IMR-90 (cell line): Measurements from ENCODE around the gene MTCL1. TPM values are rescaled to one million over a fixed set of nuclear protein-coding genes. Genes with fewer than 3 reads are reported as not detected.

Experiments
- ATAC-seq: fragments of 200-7000 bp; cut with Tn5 transposase; 2 replicates; pipeline ENCODE4 v1.9.1; 2020; ENCODE audit warnings: low read depth, mild to moderate bottlenecking, moderate library complexity
- BruUV-seq: library from RNA; stranded (reverse); fragments of 400-500 nt; replicated peaks from 2 replicates; lab custom pipeline; 2021; lab: Mats Ljungman, UMichigan
- CTCF ChIA-PET: fragments of 300-600 bp; formaldehyde crosslinking; extraction: SDS; loops from one replicate; lab custom pipeline; 2021; ENCODE audit warnings: antibody characterized with exemption; lab: Yijun Ruan, JAX
- POLR2A ChIA-PET: fragments of 300-600 bp; sonication (Branson Sonifier 250); formaldehyde crosslinking; loops from one replicate; lab custom pipeline; 2022; ENCODE audit warnings: antibody characterized with exemption; ENCODE audit not compliant: unreplicated experiment; lab: Charles Lee
- DNase-seq: peaks from one replicate; pipeline ENCODE4 v3.0.0; 2013
- H2AFZ ChIP-seq: replicated peaks from 2 replicates; pipeline ENCODE3; 2013; ENCODE audit warnings: low read length, mild to moderate bottlenecking; ENCODE audit not compliant: poor library complexity
- H2AK5ac ChIP-seq: 2 replicates; pipeline ENCODE4 v1.6.1; 2013; ENCODE audit warnings: low read depth, low read length, inconsistent platforms
- H2AK9ac ChIP-seq: replicated peaks from 2 replicates; pipeline ENCODE3; 2013; ENCODE audit warnings: mild to moderate bottlenecking, low read depth, low read length, moderate library complexity; ENCODE audit not compliant: poor library complexity
- H2BK120ac ChIP-seq: 2 replicates; pipeline ENCODE4 v1.6.1; 2013; ENCODE audit warnings: low read depth, low read length, inconsistent platforms
- H2BK15ac ChIP-seq: 3 replicates; pipeline ENCODE4 v1.6.1; 2013; ENCODE audit warnings: low read depth, low read length, inconsistent platforms
- H2BK20ac ChIP-seq: 2 replicates; pipeline ENCODE4 v1.6.1; 2013; ENCODE audit warnings: low read depth, mild to moderate bottlenecking, inconsistent platforms, low read length, moderate library complexity
- H2BK5ac ChIP-seq: 2 replicates; pipeline ENCODE4 v1.6.1; 2013; ENCODE audit warnings: mild to moderate bottlenecking, low read depth, low read length, inconsistent platforms; ENCODE audit not compliant: poor library complexity, severe bottlenecking
- H3K14ac ChIP-seq: replicated peaks from 2 replicates; pipeline ENCODE4 v1.6.1; 2013; ENCODE audit warnings: low read depth, low read length, inconsistent platforms
- H3K18ac ChIP-seq: 2 replicates; pipeline ENCODE4 v1.6.1; 2013; ENCODE audit warnings: low read depth, low read length, control low read depth
- H3K23ac ChIP-seq: 2 replicates; pipeline ENCODE4 v1.6.1; 2013; ENCODE audit warnings: low read depth, low read length, inconsistent platforms
- H3K27ac ChIP-seq: 2 replicates; pipeline ENCODE4 v1.5.1; 2013; ENCODE audit warnings: mild to moderate bottlenecking, control low read depth, low read length; ENCODE audit not compliant: insufficient read depth
- H3K27me3 ChIP-seq: 2 replicates; pipeline ENCODE4 v1.6.1; 2013; ENCODE audit warnings: low read length; ENCODE audit not compliant: control insufficient read depth, insufficient read depth
- H3K36me3 ChIP-seq: 2 replicates; pipeline ENCODE4 v1.6.1; 2013; ENCODE audit warnings: low read length, mixed read lengths; ENCODE audit not compliant: control insufficient read depth, insufficient read depth
- H3K4ac ChIP-seq: 2 replicates; pipeline ENCODE4 v1.6.1; 2013; ENCODE audit warnings: low read depth, low read length, inconsistent platforms
- H3K4me1 ChIP-seq: 2 replicates; pipeline ENCODE4 v1.6.1; 2013; ENCODE audit warnings: low read length, mixed read lengths; ENCODE audit not compliant: control insufficient read depth, insufficient read depth
- H3K4me2 ChIP-seq: 2 replicates; pipeline ENCODE4 v1.6.1; 2013; ENCODE audit warnings: low read depth, mild to moderate bottlenecking, control low read depth, low read length, moderate library complexity
- H3K4me3 ChIP-seq: 2 replicates; pipeline ENCODE4 v1.5.1; 2013; ENCODE audit warnings: low read depth, mild to moderate bottlenecking, control low read depth, low read length, moderate library complexity; ENCODE audit not compliant: insufficient read depth
- H3K56ac ChIP-seq: 2 replicates; pipeline ENCODE4 v1.6.1; 2013; ENCODE audit warnings: low read length, inconsistent platforms; ENCODE audit not compliant: insufficient read depth; ENCODE audit errors: extremely low read depth
- H3K79me1 ChIP-seq, 2 experiments: 2 replicates each; pipeline ENCODE4 v1.6.1; 2013; ENCODE audit warnings: low read length in 2 of 2, inconsistent platforms in 1 of 2, low read depth in 1 of 2
- H3K9ac ChIP-seq: 2 replicates; pipeline ENCODE4 v1.6.1; 2013; ENCODE audit warnings: low read depth, low read length, control low read depth
- H3K9me1 ChIP-seq: 2 replicates; pipeline ENCODE4 v1.6.1; 2013; ENCODE audit warnings: low read length, inconsistent platforms; ENCODE audit not compliant: insufficient read depth
- H3K9me3 ChIP-seq: 2 replicates; pipeline ENCODE4 v1.6.1; 2013; ENCODE audit warnings: low read length; ENCODE audit not compliant: control insufficient read depth, insufficient read depth
- H4K20me1 ChIP-seq: 2 replicates; pipeline ENCODE4 v1.6.1; 2013; ENCODE audit warnings: low read length, inconsistent platforms; ENCODE audit not compliant: insufficient read depth
- H4K5ac ChIP-seq: 2 replicates; pipeline ENCODE4 v1.6.1; 2013; ENCODE audit warnings: mild to moderate bottlenecking, low read depth, low read length, control low read depth
- H4K8ac ChIP-seq, 2 experiments: 2 replicates each; pipeline ENCODE4 v1.6.1; 2013; ENCODE audit warnings: low read depth in 2 of 2, low read length in 2 of 2, control low read depth in 1 of 2, inconsistent platforms in 1 of 2
- H4K91ac ChIP-seq: 2 replicates; pipeline ENCODE4 v1.6.1; 2013; ENCODE audit warnings: low read depth, low read length, inconsistent platforms; ENCODE audit not compliant: insufficient read depth
- BHLHE40 ChIP-seq: fragments of 150-350 bp; IDR thresholded peaks from 2 replicates; pipeline ENCODE4 v1.6.1; 2016; ENCODE audit warnings: mild to moderate bottlenecking, low read depth, low read length
- CEBPB ChIP-seq: IDR thresholded peaks from 2 replicates; pipeline ENCODE4 v1.6.1; 2012; ENCODE audit warnings: low read depth, low read length, improper control_type of control experiment
- CHD1 ChIP-seq: IDR thresholded peaks from 2 replicates; pipeline ENCODE4 v1.6.1; 2012; ENCODE audit warnings: low read depth, low read length, improper control_type of control experiment
- FOS ChIP-seq: fragments of 150-350 bp; IDR thresholded peaks from 2 replicates; pipeline ENCODE4 v1.6.1; 2016; ENCODE audit warnings: low read depth, low read length
- MAFK ChIP-seq: IDR thresholded peaks from 2 replicates; pipeline ENCODE4 v1.6.1; 2012; ENCODE audit warnings: low read depth, low read length, improper control_type of control experiment
- MAZ ChIP-seq: IDR thresholded peaks from 2 replicates; pipeline ENCODE4 v1.6.1; 2012; ENCODE audit warnings: low read depth, mild to moderate bottlenecking, low read length, improper control_type of control experiment, moderate library complexity, borderline replicate concordance
- MXI1 ChIP-seq: IDR thresholded peaks from 2 replicates; pipeline ENCODE4 v1.6.1; 2012; ENCODE audit warnings: low read depth, mild to moderate bottlenecking, low read length, moderate library complexity, borderline replicate concordance
- RAD21 ChIP-seq: IDR thresholded peaks from 2 replicates; pipeline ENCODE4 v1.6.1; 2012; ENCODE audit warnings: low read length, improper control_type of control experiment
- RCOR1 ChIP-seq: IDR thresholded peaks from 2 replicates; pipeline ENCODE4 v1.6.1; 2012; ENCODE audit warnings: mild to moderate bottlenecking, low read length, improper control_type of control experiment; ENCODE audit not compliant: insufficient replicate concordance
- RFX5 ChIP-seq: IDR thresholded peaks from 2 replicates; pipeline ENCODE4 v1.8.0; 2012; ENCODE audit warnings: low read depth, mild to moderate bottlenecking, low read length, moderate library complexity
- SMC3 ChIP-seq: fragments of 150-350 bp; IDR thresholded peaks from 2 replicates; pipeline ENCODE4 v1.6.1; 2016; ENCODE audit warnings: low read depth, mild to moderate bottlenecking, antibody characterized with exemption, low read length, moderate library complexity
- WGBS, 2 experiments: methylation state at CpG; one replicate each; pipeline versions ENCODE4 v1.1.5 to v1.1.7; 2013; ENCODE audit warnings: missing lambda C conversion rate in 2 of 2; ENCODE audit not compliant: insufficient read length in 1 of 2; ENCODE audit errors: extremely low coverage in 2 of 2; 5-methylcytosine and 5-hydroxymethylcytosine counted together
- dilution Hi-C: fragments of 300-500 bp; cut with HindIII; formaldehyde crosslinking; loops from one replicate; pipeline ENCODE4 v1.14.3; 2018; ENCODE audit warnings: low sequenced_read_pairs; ENCODE audit not compliant: unreplicated experiment
- in situ Hi-C: fragments of 300-500 bp; cut with MboI; formaldehyde crosslinking; loops from 3 replicates; pipeline ENCODE4 v1.14.3; 2019; ENCODE audit warnings: low sequenced_read_pairs, inconsistent platforms, mixed read lengths
- intact Hi-C: fragments of 100-400 bp; cut with micrococcal nuclease; formaldehyde crosslinking; loops from 2 replicates; pipeline ENCODE4 v1.10.0; 2022
- polyA plus RNA-seq, 3 experiments: library from polyadenylated mRNA; depleted of rRNA; stranded (reverse); fragments of >200 nt; gene quantifications; 2 replicates each; pipeline ENCODE4 v1.2.3, GENCODE V29; 2012; ENCODE audit warnings: low replicate concordance in 1 of 3
- total RNA-seq: library from RNA; depleted of rRNA; stranded (reverse); fragments of >200 nt; gene quantifications from 2 replicates; pipeline ENCODE4 v1.2.3, GENCODE V29; 2012
- TF ChIP-seq, protein P1 (sequence below): fragments of 150-350 bp; IDR thresholded peaks from 2 replicates; pipeline ENCODE4 v1.6.1; 2016; ENCODE audit warnings: low read depth, mild to moderate bottlenecking, low read length, moderate library complexity, borderline replicate concordance
- TF ChIP-seq, protein P2 (sequence below): conservative IDR thresholded peaks from 2 replicates; pipeline ENCODE4 v1.5.1; 2012; ENCODE audit warnings: mild to moderate bottlenecking, low read depth, low read length, improper control_type of control experiment
- TF ChIP-seq, protein P3 (sequence below): fragments of 150-350 bp; IDR thresholded peaks from 2 replicates; pipeline ENCODE4 v1.6.1; 2017; ENCODE audit warnings: mild to moderate bottlenecking, antibody characterized with exemption, low read length, low read depth

Gene MTCL1
- total and polyA plus RNA-seq, 2 of the 4 experiments (the other 2 are of a cell fraction) = 29.0 to 45.3 TPM

DNA sequence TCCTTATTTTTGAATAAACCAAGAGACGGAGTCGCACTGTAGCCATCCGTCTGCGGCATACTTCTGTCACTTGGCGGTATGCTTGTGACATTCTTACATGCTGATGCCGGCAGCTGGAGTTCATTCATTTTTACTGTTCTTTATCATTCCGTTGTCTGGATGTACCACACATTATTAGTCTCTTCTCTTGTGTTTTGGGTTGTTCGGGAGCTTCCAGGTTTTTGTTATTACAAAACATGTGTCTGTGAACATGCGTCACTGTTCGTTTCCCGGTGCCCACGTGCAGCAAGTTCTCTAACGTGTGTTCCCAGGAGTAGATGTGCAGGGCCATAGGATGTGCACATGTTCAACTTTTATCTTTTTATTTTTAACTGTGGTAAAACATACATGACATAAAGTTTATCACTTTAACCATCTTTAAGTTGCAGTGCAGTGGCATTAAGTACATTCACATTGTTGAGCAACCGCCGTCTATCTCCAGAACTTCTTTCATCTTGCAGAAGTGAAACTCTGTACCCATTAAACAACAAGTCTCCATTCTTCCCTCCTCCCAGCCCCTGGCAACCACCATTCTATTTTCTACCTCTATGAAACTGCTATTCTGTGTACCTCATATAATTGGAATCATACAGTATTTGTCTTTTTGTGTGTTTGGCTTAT, 40.1 kb downstream of the MTCL1 start:
- Histone ChIP-seq H2BK15ac (peak overlapping the region; percentile 37), H2BK20ac (peak overlapping the region; percentile 76), H3K56ac (peak overlapping the region; percentile 90; the same call in 1 of the 2 replicates), H4K8ac (peak overlapping the region; percentile 83 to 91), H3K27me3 (no peaks in the 10 kb centered on the region), H3K4me2 (peak overlapping the region; percentile 47), H3K23ac (peak overlapping the region; percentile 92), H4K5ac (no peak overlapping the region; the same call in 1 of the 2 replicates), H3K4ac (peak overlapping the region; percentile 88), H2BK120ac (peak overlapping the region; percentile 100), H3K79me1 (peaks cover 58 to 89% of the 10 kb centered on the region in 2 experiments), H3K4me3 (no peak overlapping the region), H3K9me1 (peaks cover 33% of the 10 kb centered on the region), H2BK5ac (peak overlapping the region; percentile 97), H2AFZ (no peak overlapping the region), H2AK9ac (no peak overlapping the region), H3K18ac (peak overlapping the region; percentile 88; the same call in 1 of the 2 replicates), H4K20me1 (no peaks in the 10 kb centered on the region), H3K27ac (peak overlapping the region; percentile 17), H3K4me1 (peaks cover 42% of the 10 kb centered on the region), H3K9ac (peak overlapping the region; percentile 73; the same call in 1 of the 2 replicates), H3K36me3 (peaks cover 26% of the 10 kb centered on the region), H2AK5ac (peak overlapping the region; percentile 94), H4K91ac (peak overlapping the region; percentile 95), H3K14ac (peak overlapping the region; percentile 90), H3K9me3 (no peaks in the 10 kb centered on the region)
- POLR2A ChIA-PET = interaction anchor here (0.8 kb wide), 1 partner anchor 55 kb away, joined by 7 read pairs; no protein-coding TSS in a partner anchor
- intact Hi-C loops (loop anchor here (2.0 to 5.0 kb wide), 3 partner anchors 55 to 242 kb away; no protein-coding TSS in a partner anchor), dilution Hi-C loops (no loop called here), in situ Hi-C loops (no loop called here)
- WGBS, 2 experiments = no CpG with 5 or more reads among the region's 15 CpGs
- ATAC-seq (no peak), DNase-seq (peak; percentile 90)
- CTCF ChIA-PET = no interaction called here
- no TSS peak for BruUV-seq
- TF ChIP-seq RAD21 (no peak), CHD1 (no peak), MAFK (no peak), SMC3 (no peak), RCOR1 (no peak), CEBPB (peak; percentile 10; the same call in 1 of the 2 replicates), RFX5 (no peak), FOS (0 out of 2 replicates have a peak, but pooled peaks have one; percentile 14), MAZ (no peak), MXI1 (peak; percentile 95), BHLHE40 (peak; percentile 89)
- TF ChIP-seq, protein P1, sequence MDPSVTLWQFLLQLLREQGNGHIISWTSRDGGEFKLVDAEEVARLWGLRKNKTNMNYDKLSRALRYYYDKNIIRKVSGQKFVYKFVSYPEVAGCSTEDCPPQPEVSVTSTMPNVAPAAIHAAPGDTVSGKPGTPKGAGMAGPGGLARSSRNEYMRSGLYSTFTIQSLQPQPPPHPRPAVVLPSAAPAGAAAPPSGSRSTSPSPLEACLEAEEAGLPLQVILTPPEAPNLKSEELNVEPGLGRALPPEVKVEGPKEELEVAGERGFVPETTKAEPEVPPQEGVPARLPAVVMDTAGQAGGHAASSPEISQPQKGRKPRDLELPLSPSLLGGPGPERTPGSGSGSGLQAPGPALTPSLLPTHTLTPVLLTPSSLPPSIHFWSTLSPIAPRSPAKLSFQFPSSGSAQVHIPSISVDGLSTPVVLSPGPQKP = no peak
- TF ChIP-seq, protein P2, sequence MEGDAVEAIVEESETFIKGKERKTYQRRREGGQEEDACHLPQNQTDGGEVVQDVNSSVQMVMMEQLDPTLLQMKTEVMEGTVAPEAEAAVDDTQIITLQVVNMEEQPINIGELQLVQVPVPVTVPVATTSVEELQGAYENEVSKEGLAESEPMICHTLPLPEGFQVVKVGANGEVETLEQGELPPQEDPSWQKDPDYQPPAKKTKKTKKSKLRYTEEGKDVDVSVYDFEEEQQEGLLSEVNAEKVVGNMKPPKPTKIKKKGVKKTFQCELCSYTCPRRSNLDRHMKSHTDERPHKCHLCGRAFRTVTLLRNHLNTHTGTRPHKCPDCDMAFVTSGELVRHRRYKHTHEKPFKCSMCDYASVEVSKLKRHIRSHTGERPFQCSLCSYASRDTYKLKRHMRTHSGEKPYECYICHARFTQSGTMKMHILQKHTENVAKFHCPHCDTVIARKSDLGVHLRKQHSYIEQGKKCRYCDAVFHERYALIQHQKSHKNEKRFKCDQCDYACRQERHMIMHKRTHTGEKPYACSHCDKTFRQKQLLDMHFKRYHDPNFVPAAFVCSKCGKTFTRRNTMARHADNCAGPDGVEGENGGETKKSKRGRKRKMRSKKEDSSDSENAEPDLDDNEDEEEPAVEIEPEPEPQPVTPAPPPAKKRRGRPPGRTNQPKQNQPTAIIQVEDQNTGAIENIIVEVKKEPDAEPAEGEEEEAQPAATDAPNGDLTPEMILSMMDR = no peak
- TF ChIP-seq, protein P3, sequence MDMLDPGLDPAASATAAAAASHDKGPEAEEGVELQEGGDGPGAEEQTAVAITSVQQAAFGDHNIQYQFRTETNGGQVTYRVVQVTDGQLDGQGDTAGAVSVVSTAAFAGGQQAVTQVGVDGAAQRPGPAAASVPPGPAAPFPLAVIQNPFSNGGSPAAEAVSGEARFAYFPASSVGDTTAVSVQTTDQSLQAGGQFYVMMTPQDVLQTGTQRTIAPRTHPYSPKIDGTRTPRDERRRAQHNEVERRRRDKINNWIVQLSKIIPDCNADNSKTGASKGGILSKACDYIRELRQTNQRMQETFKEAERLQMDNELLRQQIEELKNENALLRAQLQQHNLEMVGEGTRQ = peak; percentile 87
